OCI-LY7 (cell line): ENCODE data around the gene GNB1L. TPM values are rescaled to one million over a fixed set of nuclear protein-coding genes. Genes with fewer than 3 reads are reported as not detected.

ENCODE experiments used
- BruUV-seq: library from RNA; stranded (reverse); fragments of 400-500 nt; replicated peaks from 2 replicates; lab custom pipeline; 2021; lab: Mats Ljungman, UMichigan
- CTCF ChIA-PET: fragments of 300-600 bp; sonication (Branson Sonifier 250); formaldehyde crosslinking; loops from one replicate; lab custom pipeline; 2022; ENCODE audit warnings: antibody characterized with exemption; ENCODE audit not compliant: unreplicated experiment; lab: Charles Lee
- POLR2A ChIA-PET: fragments of 300-600 bp; sonication (Branson Sonifier 250); formaldehyde crosslinking; loops from one replicate; lab custom pipeline; 2022; ENCODE audit warnings: antibody characterized with exemption; lab: Charles Lee
- DNase-seq: peaks from one replicate; pipeline ENCODE4 v3.0.0-alpha.2; 2015; ENCODE audit warnings: low spot score
- H2AFZ ChIP-seq: fragments of 200-600 bp; sonication (generic), shearing (Covaris generic); 2 replicates; pipeline ENCODE4 v1.6.1; 2014; ENCODE audit warnings: mild to moderate bottlenecking, antibody characterized with exemption, low read length, moderate library complexity
- H3K27ac ChIP-seq: fragments of 200-600 bp; sonication (generic); 2 replicates; pipeline ENCODE4 v1.5.1; 2014; ENCODE audit warnings: mixed run types, low read depth, mild to moderate bottlenecking, moderate library complexity, low read length, inconsistent platforms; ENCODE audit not compliant: poor library complexity, severe bottlenecking
- H3K36me3 ChIP-seq: fragments of 200-600 bp; sonication (generic); 2 replicates; pipeline ENCODE4 v1.6.1; 2014; ENCODE audit warnings: mild to moderate bottlenecking, antibody characterized with exemption, low read length, moderate library complexity, mixed read lengths; ENCODE audit not compliant: insufficient read depth
- H3K4me1 ChIP-seq: fragments of 200-600 bp; sonication (generic); 2 replicates; pipeline ENCODE4 v1.5.1; 2014; ENCODE audit warnings: mild to moderate bottlenecking, low read length; ENCODE audit not compliant: insufficient read depth, poor library complexity, severe bottlenecking
- H3K4me2 ChIP-seq: fragments of 200-600 bp; sonication (generic); 2 replicates; pipeline ENCODE4 v1.6.1; 2014; ENCODE audit warnings: mild to moderate bottlenecking, low read length
- H3K4me3 ChIP-seq: fragments of 200-600 bp; sonication (generic); 2 replicates; pipeline ENCODE4 v1.5.1; 2014; ENCODE audit warnings: mild to moderate bottlenecking, low read depth, low read length; ENCODE audit not compliant: poor library complexity, severe bottlenecking
- H3K79me2 ChIP-seq: fragments of 200-600 bp; sonication (generic); 2 replicates; pipeline ENCODE4 v1.6.1; 2016; ENCODE audit warnings: low read depth, mild to moderate bottlenecking, low read length, moderate library complexity, mixed read lengths; ENCODE audit not compliant: insufficient read depth
- H3K9me2 ChIP-seq: fragments of 200-600 bp; sonication (generic); 2 replicates; pipeline ENCODE4 v1.6.1; 2016; ENCODE audit warnings: mild to moderate bottlenecking, low read length, mixed read lengths; ENCODE audit not compliant: insufficient read depth
- H3K9me3 ChIP-seq: fragments of 200-600 bp; sonication (generic); 2 replicates; pipeline ENCODE4 v1.6.1; 2014; ENCODE audit warnings: mild to moderate bottlenecking, mixed run types, low read length, mixed read lengths
- H4K20me1 ChIP-seq: fragments of 200-600 bp; sonication (generic); 2 replicates; pipeline ENCODE4 v1.6.1; 2014; ENCODE audit warnings: mild to moderate bottlenecking, antibody characterized with exemption, low read length, moderate library complexity, mixed read lengths; ENCODE audit not compliant: insufficient read depth
- EZH2phosphoT487 ChIP-seq: fragments of 200-600 bp; sonication (generic); IDR thresholded peaks from 2 replicates; pipeline ENCODE4 v1.6.1; 2018; ENCODE audit warnings: low read depth, borderline replicate concordance, mild to moderate bottlenecking, mixed run types, antibody characterized with exemption, low read length, moderate library complexity, mixed read lengths
- intact Hi-C: fragments of 100-400 bp; cut with micrococcal nuclease; formaldehyde crosslinking; loops from one replicate; pipeline ENCODE4 v1.10.0; 2022; ENCODE audit not compliant: unreplicated experiment
- total RNA-seq, 2 experiments: library from RNA; depleted of rRNA in 1 of 2; stranded (reverse); fragments of >200 nt in 1 of 2; shearing (Covaris generic) in 1 of 2; gene quantifications; 2 replicates each; pipeline ENCODE4 v1.2.3, GENCODE V29; 2014 to 2022
- TF ChIP-seq, protein P1 (sequence below): fragments of 200-600 bp; sonication (generic); conservative IDR thresholded peaks from 2 replicates; pipeline ENCODE4 v1.5.1; 2014; ENCODE audit warnings: mild to moderate bottlenecking, antibody characterized with exemption, low read length, moderate library complexity, mixed read lengths

GNB1L gene
- total RNA-seq, 2 experiments from 2014 or later: 13.1 to 26.7 TPM

DNA sequence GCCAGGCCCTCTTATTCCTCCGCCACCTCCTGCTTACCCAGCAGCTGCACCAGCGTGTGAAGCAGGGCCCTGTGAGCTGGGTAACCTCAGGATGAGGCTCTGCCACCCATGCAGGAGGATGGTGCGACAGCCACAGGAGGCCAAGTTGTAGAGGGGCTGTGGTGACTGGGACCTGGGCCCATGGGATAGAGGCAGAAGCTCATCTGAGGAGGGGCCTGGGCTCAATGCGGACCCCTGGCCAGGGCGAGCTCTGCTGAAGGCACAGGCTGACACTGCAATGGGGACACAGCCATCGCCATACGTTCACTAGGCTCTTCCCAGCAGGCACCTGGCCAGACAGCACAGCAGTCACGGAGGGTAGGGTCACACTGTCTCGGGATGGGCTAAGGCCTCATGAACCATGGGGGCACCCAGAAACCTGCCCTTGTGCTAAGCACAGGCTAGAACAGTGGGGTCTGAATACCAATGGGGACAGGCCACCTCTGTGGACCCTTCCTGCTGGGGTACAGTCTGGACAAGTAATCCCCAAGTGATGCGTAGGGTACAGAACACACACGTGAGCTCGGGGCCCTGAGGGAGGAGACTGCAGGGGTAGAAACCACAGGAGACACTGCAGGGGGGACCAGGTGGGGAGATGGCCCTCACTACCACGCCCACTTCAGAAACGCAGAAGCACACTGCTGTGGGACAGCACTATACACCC lies 35.3 kb downstream of the GNB1L start:
- CTCF ChIA-PET: no interaction called here

DNA sequence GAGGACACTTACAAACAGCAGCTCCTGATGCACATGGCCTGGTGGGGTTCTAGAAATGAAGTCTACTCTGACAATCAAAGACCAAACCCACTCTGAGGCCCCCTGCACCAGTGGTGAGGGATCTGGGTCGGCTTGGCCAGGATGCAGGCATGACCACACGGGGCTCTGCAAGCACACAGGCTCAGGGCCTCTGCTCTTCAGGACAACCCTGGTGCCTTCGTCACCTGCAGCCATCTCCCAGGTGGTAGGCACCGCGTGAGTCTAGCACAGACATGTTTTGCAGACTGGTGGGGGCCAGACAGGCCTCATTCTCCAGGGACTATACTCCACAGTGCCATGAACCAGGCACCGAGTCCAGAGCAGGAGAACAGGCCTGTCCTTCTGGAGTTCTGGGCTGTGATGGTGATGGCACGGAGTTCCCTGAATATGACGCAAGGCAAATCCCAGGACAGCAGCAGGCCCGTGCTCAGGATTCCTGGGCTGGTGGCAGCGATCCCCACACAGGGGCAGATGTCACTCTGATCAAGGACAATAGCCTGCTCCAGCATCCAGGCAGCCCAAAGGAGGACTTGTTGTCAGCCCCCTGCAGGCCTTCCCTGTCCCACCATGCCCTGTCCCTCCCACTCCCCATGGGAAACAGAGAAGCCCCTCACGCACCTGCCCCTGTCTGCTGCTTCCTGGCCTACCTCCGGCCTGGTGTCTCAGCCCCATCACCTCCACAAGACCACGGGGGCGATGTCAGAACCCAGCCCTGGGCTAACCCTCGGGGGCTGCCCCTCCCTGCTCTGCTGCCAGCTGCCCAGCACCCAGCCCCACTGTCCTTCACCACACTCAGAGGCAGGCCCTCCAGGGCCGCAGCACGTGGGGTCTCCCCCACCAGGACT lies 36.1 kb downstream of the GNB1L start:
- no TSS peak for BruUV-seq
- ChIA-PET CTCF (no interaction called here), POLR2A (no interaction called here)
- DNase-seq: peak; percentile 15
- Histone ChIP-seq H3K4me3 (no peak overlapping the region), H3K9me2 (no peaks in the 10 kb centered on the region), H3K36me3 (no peaks in the 10 kb centered on the region), H2AFZ (no peak overlapping the region), H4K20me1 (no peaks in the 10 kb centered on the region), H3K27ac (no peak overlapping the region), H3K4me2 (no peak overlapping the region), H3K4me1 (peaks cover 7% of the 10 kb centered on the region), H3K9me3 (no peaks in the 10 kb centered on the region), H3K79me2 (no peaks in the 10 kb centered on the region)
- intact Hi-C loops: no loop called here
- TF ChIP-seq EZH2phosphoT487: no peak
- TF ChIP-seq, protein P1, sequence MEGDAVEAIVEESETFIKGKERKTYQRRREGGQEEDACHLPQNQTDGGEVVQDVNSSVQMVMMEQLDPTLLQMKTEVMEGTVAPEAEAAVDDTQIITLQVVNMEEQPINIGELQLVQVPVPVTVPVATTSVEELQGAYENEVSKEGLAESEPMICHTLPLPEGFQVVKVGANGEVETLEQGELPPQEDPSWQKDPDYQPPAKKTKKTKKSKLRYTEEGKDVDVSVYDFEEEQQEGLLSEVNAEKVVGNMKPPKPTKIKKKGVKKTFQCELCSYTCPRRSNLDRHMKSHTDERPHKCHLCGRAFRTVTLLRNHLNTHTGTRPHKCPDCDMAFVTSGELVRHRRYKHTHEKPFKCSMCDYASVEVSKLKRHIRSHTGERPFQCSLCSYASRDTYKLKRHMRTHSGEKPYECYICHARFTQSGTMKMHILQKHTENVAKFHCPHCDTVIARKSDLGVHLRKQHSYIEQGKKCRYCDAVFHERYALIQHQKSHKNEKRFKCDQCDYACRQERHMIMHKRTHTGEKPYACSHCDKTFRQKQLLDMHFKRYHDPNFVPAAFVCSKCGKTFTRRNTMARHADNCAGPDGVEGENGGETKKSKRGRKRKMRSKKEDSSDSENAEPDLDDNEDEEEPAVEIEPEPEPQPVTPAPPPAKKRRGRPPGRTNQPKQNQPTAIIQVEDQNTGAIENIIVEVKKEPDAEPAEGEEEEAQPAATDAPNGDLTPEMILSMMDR: no peak

More for the DNA sequence above, 35.3 kb downstream of the GNB1L start:
- intact Hi-C loops: no loop called here
- no TSS peak for BruUV-seq
- DNase-seq: no peak
- Histone ChIP-seq H2AFZ (no peak overlapping the region), H3K9me3 (no peaks in the 10 kb centered on the region), H4K20me1 (no peaks in the 10 kb centered on the region), H3K79me2 (no peaks in the 10 kb centered on the region), H3K4me1 (peaks cover 7% of the 10 kb centered on the region), H3K36me3 (no peaks in the 10 kb centered on the region), H3K4me3 (no peak overlapping the region), H3K27ac (no peak overlapping the region), H3K4me2 (no peak overlapping the region), H3K9me2 (no peaks in the 10 kb centered on the region)
- POLR2A ChIA-PET: no interaction called here
- TF ChIP-seq, protein P1: no peak
- TF ChIP-seq EZH2phosphoT487: no peak
